ENCODE measurements around the gene HDAC3. TPM values are rescaled to one million over a fixed set of nuclear protein-coding genes. Genes with fewer than 3 reads are reported as not detected.

HDAC3 gene
- polyA plus RNA-seq, 1 of the 3 experiments (the other 2 are of a cell fraction), result 104 TPM

DNA sequence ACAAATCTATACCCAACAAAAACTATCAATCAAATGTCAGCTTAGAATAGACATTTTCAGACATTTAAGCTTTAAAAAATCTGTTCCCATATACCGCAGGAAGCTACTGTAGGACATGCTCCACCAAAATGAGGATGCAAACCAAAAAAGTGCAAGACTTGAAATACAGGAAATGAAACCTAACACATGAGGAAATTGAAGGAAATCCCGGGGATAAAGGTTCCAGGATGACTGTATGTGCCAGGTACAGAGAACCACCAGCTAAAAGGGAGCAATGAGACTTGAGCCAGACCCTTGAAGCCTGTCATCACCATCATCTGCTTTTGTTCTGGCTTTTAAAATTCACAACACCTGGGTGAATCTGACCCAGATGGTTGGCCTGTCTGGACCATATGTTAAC, 39.3 kb downstream of the HDAC3 start (continued):
- no peak for TF ChIP-seq RFX5 (IDR thresholded peaks at IDR 0.05; ENCODE audit: low read length)

DNA sequence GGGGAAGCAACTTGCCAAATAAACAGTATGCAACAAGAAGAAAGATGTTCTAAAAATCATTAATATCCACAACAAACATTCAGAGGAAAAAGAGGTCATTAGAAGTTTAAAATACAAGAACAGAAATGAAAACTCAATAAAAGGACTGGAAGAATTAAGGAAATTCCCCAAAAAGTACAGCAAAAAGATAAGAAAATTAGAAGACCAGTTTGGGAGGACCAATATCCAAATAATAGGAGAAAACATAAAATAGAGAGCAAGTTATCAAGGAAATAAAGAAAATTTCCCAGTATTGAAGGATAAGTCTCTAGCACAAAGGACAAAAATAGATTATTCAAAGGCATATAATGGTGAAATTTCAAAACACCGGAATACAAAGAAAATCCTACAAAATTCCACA, 39.8 kb downstream of the HDAC3 start:
- H3K4me3 ChIP-seq (ENCODE audit: low read depth in 2 of 2, low read length in 1 of 2), result no peak overlapping the region
- no peaks in the 10 kb centered on the region for H3K9me2 ChIP-seq
- peaks cover 0 to 5% of the 10 kb centered on the region in 2 experiments; a peak in 1 of 4 replicates for H3K4me1 ChIP-seq (ENCODE audit: control insufficient read depth in 1 of 2, insufficient read depth in 2 of 2, low read depth in 1 of 2, low read length in 1 of 2)
- H3K27ac ChIP-seq (ENCODE audit: low read depth in 2 of 2, low read length in 1 of 2), result no peak overlapping the region
- DNase-seq, result no peak
- TF ChIP-seq MEF2A (IDR thresholded peaks at IDR 0.05; ENCODE audit: borderline replicate concordance, low read depth), result no peak
- no peak for TF ChIP-seq JUND (IDR thresholded peaks at IDR 0.05)
- TF ChIP-seq EP300 (IDR thresholded peaks at IDR 0.05; ENCODE audit: borderline replicate concordance in 1 of 2, low read depth in 1 of 2, low read length in 1 of 2), result no peak
- no peak for TF ChIP-seq GATA2 (CRISPR knock-in tag; IDR thresholded peaks at IDR 0.05)
- no peak for TF ChIP-seq NFIC (IDR thresholded peaks at IDR 0.05; ENCODE audit: borderline replicate concordance)
- TF ChIP-seq, protein P1, sequence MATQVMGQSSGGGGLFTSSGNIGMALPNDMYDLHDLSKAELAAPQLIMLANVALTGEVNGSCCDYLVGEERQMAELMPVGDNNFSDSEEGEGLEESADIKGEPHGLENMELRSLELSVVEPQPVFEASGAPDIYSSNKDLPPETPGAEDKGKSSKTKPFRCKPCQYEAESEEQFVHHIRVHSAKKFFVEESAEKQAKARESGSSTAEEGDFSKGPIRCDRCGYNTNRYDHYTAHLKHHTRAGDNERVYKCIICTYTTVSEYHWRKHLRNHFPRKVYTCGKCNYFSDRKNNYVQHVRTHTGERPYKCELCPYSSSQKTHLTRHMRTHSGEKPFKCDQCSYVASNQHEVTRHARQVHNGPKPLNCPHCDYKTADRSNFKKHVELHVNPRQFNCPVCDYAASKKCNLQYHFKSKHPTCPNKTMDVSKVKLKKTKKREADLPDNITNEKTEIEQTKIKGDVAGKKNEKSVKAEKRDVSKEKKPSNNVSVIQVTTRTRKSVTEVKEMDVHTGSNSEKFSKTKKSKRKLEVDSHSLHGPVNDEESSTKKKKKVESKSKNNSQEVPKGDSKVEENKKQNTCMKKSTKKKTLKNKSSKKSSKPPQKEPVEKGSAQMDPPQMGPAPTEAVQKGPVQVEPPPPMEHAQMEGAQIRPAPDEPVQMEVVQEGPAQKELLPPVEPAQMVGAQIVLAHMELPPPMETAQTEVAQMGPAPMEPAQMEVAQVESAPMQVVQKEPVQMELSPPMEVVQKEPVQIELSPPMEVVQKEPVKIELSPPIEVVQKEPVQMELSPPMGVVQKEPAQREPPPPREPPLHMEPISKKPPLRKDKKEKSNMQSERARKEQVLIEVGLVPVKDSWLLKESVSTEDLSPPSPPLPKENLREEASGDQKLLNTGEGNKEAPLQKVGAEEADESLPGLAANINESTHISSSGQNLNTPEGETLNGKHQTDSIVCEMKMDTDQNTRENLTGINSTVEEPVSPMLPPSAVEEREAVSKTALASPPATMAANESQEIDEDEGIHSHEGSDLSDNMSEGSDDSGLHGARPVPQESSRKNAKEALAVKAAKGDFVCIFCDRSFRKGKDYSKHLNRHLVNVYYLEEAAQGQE (IDR thresholded peaks at IDR 0.05; ENCODE audit: low read depth, low read length), result no peak
- no peak for TF ChIP-seq RCOR1 (IDR thresholded peaks at IDR 0.05; ENCODE audit: low read length)
- TF ChIP-seq, protein P2, sequence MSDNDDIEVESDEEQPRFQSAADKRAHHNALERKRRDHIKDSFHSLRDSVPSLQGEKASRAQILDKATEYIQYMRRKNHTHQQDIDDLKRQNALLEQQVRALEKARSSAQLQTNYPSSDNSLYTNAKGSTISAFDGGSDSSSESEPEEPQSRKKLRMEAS (IDR thresholded peaks at IDR 0.05; ENCODE audit: low read depth), result no peak
- no peak for TF ChIP-seq POLR2AphosphoS5 (IDR thresholded peaks at IDR 0.05; ENCODE audit: low read depth, low read length)
- no peak for TF ChIP-seq FOSL2 (IDR thresholded peaks at IDR 0.05; ENCODE audit: borderline replicate concordance, low read depth)
- H4K20me1 ChIP-seq (ENCODE audit: insufficient read depth), result peaks cover 7% of the 10 kb centered on the region; the same call in 1 of the 2 replicates
- H3K9ac ChIP-seq, result no peak overlapping the region
- ChIA-PET POLR2A (no interaction called here), CTCF (interaction anchor here (1.1 to 3.9 kb wide), 7 partner anchors 9 to 364 kb away, joined by 3 to 42 read pairs (median 6); partner anchors contain the start of gene DIAPH1)
- peaks cover 0 to 5% of the 10 kb centered on the region in 2 experiments for H3K36me3 ChIP-seq (replicated peaks in 1 of 2; ENCODE audit: control insufficient read depth in 1 of 2, insufficient read depth in 2 of 2, low read length in 1 of 2)
- no peak overlapping the region for H3K4me2 ChIP-seq
- peaks cover 17% of the 10 kb centered on the region for H3F3A ChIP-seq (replicated peaks; ENCODE audit: insufficient read depth)
- WGBS (ENCODE audit: low lambda C conversion rate), result 100% methylated on average over 1 of the region's 1 CpG
- H3K27me3 ChIP-seq (ENCODE audit: insufficient read depth), result no peaks in the 10 kb centered on the region
- no peaks in the 10 kb centered on the region for H3K9me3 ChIP-seq
- peaks cover 76% of the 10 kb centered on the region for H3K79me2 ChIP-seq (ENCODE audit: insufficient read depth)
- H2AFZ ChIP-seq (ENCODE audit: low read depth), result no peak overlapping the region

DNA sequence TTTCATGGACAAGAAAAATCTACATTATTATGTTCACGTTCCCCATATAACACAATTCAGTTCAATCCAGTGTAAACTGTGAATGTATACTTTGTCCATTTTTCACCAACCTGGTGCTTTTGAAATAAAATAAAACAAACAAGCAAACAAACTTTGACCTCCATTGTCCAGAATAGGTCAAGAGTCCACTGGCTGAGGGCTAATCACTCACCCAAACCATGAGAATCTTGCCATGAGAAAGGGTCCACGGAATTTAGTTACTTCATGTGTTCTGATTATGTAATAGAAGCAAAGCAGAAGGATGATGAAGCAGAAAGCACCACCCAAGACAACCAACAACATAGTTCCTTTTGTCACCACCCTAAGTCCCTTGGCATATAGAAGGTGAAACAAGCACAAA, 46.5 kb downstream of the HDAC3 start:
- POLR2A ChIA-PET, result no interaction called here

More for the DNA sequence above, 46.5 kb downstream of the HDAC3 start:
- Histone ChIP-seq H3K9me3 (no peaks in the 10 kb centered on the region), H3K4me3 (ENCODE audit: low read depth in 2 of 2, low read length in 1 of 2) (no peak overlapping the region), H3K27me3 (ENCODE audit: insufficient read depth) (no peaks in the 10 kb centered on the region), H3K4me1 (ENCODE audit: control insufficient read depth in 1 of 2, insufficient read depth in 2 of 2, low read depth in 1 of 2, low read length in 1 of 2) (no peaks in the 10 kb centered on the region), H3K27ac (ENCODE audit: low read depth in 2 of 2, low read length in 1 of 2) (no peak overlapping the region), H3K9ac (no peak overlapping the region), H4K20me1 (ENCODE audit: insufficient read depth) (peaks cover 7% of the 10 kb centered on the region; the same call in 1 of the 2 replicates), H2AFZ (ENCODE audit: low read depth) (no peak overlapping the region), H3K9me2 (no peaks in the 10 kb centered on the region), H3K4me2 (no peak overlapping the region), H3F3A (replicated peaks; ENCODE audit: insufficient read depth) (peaks cover 3% of the 10 kb centered on the region), H3K36me3 (replicated peaks in 1 of 2; ENCODE audit: control insufficient read depth in 1 of 2, insufficient read depth in 2 of 2, low read length in 1 of 2) (peaks cover 17 to 19% of the 10 kb centered on the region in 2 experiments), H3K79me2 (ENCODE audit: insufficient read depth) (peaks cover 53% of the 10 kb centered on the region)
- 95% methylated on average over 2 of the region's 2 CpGs for WGBS (ENCODE audit: low lambda C conversion rate)
- CTCF ChIA-PET, result interaction anchor here (1.1 to 6.6 kb wide), 5 partner anchors 8 to 45 kb away, joined by 3 to 280 read pairs (median 6); partner anchors contain the start of genes DIAPH1, HDAC3 and RELL2
- no peak for TF ChIP-seq MEF2A (IDR thresholded peaks at IDR 0.05; ENCODE audit: borderline replicate concordance, low read depth)
- TF ChIP-seq NFIC (IDR thresholded peaks at IDR 0.05; ENCODE audit: borderline replicate concordance), result no peak
- TF ChIP-seq, protein P3, sequence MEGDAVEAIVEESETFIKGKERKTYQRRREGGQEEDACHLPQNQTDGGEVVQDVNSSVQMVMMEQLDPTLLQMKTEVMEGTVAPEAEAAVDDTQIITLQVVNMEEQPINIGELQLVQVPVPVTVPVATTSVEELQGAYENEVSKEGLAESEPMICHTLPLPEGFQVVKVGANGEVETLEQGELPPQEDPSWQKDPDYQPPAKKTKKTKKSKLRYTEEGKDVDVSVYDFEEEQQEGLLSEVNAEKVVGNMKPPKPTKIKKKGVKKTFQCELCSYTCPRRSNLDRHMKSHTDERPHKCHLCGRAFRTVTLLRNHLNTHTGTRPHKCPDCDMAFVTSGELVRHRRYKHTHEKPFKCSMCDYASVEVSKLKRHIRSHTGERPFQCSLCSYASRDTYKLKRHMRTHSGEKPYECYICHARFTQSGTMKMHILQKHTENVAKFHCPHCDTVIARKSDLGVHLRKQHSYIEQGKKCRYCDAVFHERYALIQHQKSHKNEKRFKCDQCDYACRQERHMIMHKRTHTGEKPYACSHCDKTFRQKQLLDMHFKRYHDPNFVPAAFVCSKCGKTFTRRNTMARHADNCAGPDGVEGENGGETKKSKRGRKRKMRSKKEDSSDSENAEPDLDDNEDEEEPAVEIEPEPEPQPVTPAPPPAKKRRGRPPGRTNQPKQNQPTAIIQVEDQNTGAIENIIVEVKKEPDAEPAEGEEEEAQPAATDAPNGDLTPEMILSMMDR (IDR thresholded peaks at IDR 0.05), result no peak
- no peak for TF ChIP-seq MXI1 (IDR thresholded peaks at IDR 0.05; ENCODE audit: low read depth, low read length)
- no peak for TF ChIP-seq YY1 (IDR thresholded peaks at IDR 0.05; ENCODE audit: low read depth)
- TF ChIP-seq, protein P4, sequence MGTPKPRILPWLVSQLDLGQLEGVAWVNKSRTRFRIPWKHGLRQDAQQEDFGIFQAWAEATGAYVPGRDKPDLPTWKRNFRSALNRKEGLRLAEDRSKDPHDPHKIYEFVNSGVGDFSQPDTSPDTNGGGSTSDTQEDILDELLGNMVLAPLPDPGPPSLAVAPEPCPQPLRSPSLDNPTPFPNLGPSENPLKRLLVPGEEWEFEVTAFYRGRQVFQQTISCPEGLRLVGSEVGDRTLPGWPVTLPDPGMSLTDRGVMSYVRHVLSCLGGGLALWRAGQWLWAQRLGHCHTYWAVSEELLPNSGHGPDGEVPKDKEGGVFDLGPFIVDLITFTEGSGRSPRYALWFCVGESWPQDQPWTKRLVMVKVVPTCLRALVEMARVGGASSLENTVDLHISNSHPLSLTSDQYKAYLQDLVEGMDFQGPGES (IDR thresholded peaks at IDR 0.05; ENCODE audit: low read depth, low read length), result no peak
- no peak for TF ChIP-seq CHD2 (IDR thresholded peaks at IDR 0.05; ENCODE audit: low read length, partially characterized antibody)
- no peak for TF ChIP-seq SMC3 (IDR thresholded peaks at IDR 0.05; ENCODE audit: low read depth, low read length)
- TF ChIP-seq RCOR1 (IDR thresholded peaks at IDR 0.05; ENCODE audit: low read length), result no peak
- no peak for DNase-seq
